ENCODE measurements around the gene IGSF8. TPM values are rescaled to one million over a fixed set of nuclear protein-coding genes. Genes with fewer than 3 reads are reported as not detected.

IGSF8 gene
- total RNA-seq, 3 donors from 2014 or later = 30.5 to 45.7 (median 43.1) TPM

- ATAC-seq = no peak
- Mint-ChIP-seq H3K4me1 (ENCODE audit: low read depth) (peaks cover 9% of the 10 kb centered on the region), H3K4me3 (no peak overlapping the region), H3K27me3 (ENCODE audit: low read depth) (peaks cover 2% of the 10 kb centered on the region), H3K9me3 (no peaks in the 10 kb centered on the region), H3K36me3 (ENCODE audit: insufficient read depth) (no peaks in the 10 kb centered on the region)
- no peak for DNase-seq
Observed at GRCh38 chr1:160043543-160043942, 54.9 kb downstream of the IGSF8 start.

Other genes with a start within 250 kb of the IGSF8 start
- gene VSIG8, start 236.0 kb downstream of the IGSF8 start, total RNA-seq = not detected
- 1 to 10 TPM in 1 of 3 donors, under 1 TPM in 2; 0.82 to 1.2 (median 0.82) TPM for gene CFAP45, start 198.5 kb downstream of the IGSF8 start, total RNA-seq
- gene TAGLN2, start 173.1 kb downstream of the IGSF8 start, total RNA-seq = 100 to 1,000 TPM; 338 to 362 (median 353) TPM
- gene IGSF9, start 153.0 kb downstream of the IGSF8 start, total RNA-seq = under 1 TPM; 0.11 to 0.20 (median 0.16) TPM
- gene SLAMF9, start 144.4 kb downstream of the IGSF8 start, total RNA-seq = not detected
- gene PIGM, start 66.6 kb downstream of the IGSF8 start, total RNA-seq = 1 to 10 TPM; 4.1 to 5.7 (median 4.5) TPM
- gene KCNJ10, start 28.5 kb downstream of the IGSF8 start, total RNA-seq = under 1 TPM in 1 of 3 donors, not detected in 2; 0.32 TPM
- gene KCNJ9, start 17.1 kb downstream of the IGSF8 start, total RNA-seq = not detected
- not detected for gene ATP1A2, start 17.1 kb upstream of the IGSF8 start, total RNA-seq
- not detected for gene ATP1A4, start 53.0 kb upstream of the IGSF8 start, total RNA-seq
- not detected for gene CASQ1, start 92.0 kb upstream of the IGSF8 start, total RNA-seq
- gene PEA15, start 106.8 kb upstream of the IGSF8 start, total RNA-seq = 10 to 100 TPM; 83.2 to 99.6 (median 83.7) TPM
- 10 to 100 TPM; 64.4 to 68.4 (median 65.0) TPM for gene DCAF8, start 163.9 kb upstream of the IGSF8 start, total RNA-seq
- gene PEX19, start 186.5 kb upstream of the IGSF8 start, total RNA-seq = 10 to 100 TPM; 55.1 to 64.3 (median 57.9) TPM
- 100 to 1,000 TPM; 116 to 144 (median 121) TPM for gene COPA, start 244.6 kb upstream of the IGSF8 start, total RNA-seq
- 10 to 100 TPM; 52.0 to 61.7 (median 60.5) TPM for gene NCSTN, start 244.8 kb upstream of the IGSF8 start, total RNA-seq

Data from activated T-cell treated with anti-CD3 and anti-CD28 coated beads, Interleukin-2, amount 50 U/mL, for 4 hours (primary cell).